ENCODE data around the gene NOSTRIN.

DNA sequence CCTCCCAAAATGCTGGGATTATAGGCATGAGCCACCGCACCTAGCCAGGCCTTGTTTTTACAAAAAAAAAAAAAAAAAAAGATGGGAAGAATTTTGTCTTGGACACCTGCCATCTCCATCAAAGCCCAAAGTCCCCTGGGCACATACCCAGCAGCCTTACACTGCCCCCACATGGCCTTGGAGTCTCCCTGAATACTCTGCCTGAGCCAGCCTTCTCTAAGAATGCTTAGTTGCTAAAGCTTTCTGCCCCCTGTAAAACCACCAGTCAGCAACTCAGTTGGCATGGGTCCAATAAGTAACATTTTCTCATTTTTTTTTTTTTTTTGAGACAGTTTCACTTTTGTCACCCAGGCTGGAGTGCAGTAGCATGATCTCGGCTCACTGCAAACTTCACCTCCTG, 47.2 kb downstream of the NOSTRIN start:
- TF ChIP-seq CTCF (IDR thresholded peaks at IDR 0.05): no peak
- no peak for TF ChIP-seq POLR2A (IDR thresholded peaks at IDR 0.05)
- TF ChIP-seq EP300 (IDR thresholded peaks at IDR 0.05): no peak

Measured in ovary (tissue), 3 donors.